GM18873 (cell line): ENCODE results near the gene ARL11.
"Not testable (repeated sequence)": the region's sequence is repeated elsewhere in the genome, so short reads cannot be mapped to it uniquely, and the experiment has no call there.

ENCODE experiments used
- ATAC-seq: cut with Tn5 transposase; IDR thresholded peaks from one replicate; pipeline ENCODE4 v1.9.1; 2021; ENCODE audit warnings: mild to moderate bottlenecking, moderate library complexity, moderate number of reproducible peaks; ENCODE audit not compliant: unreplicated experiment, low FRiP score

The ARL11 gene

DNA sequence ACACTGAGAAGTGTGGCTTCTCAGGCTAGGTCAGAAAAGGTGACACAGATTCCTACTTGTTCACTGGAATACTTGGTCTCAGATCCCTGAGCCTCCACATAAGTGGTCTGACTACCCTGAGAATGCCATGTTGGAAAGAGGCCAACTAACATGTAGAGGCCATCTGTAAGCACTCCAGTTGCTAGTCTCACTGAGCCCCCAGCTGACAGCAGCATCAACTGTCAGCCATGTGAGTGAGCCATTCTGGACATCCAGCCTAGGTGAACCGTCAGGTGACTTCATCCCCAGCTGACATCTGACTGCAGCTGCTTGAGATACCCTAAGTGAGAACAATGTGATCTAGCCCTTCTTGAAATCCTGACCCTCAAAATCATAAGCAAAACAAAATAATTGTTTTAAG, 18.1 kb upstream of the ARL11 start:
- ATAC-seq, result no peak

DNA sequence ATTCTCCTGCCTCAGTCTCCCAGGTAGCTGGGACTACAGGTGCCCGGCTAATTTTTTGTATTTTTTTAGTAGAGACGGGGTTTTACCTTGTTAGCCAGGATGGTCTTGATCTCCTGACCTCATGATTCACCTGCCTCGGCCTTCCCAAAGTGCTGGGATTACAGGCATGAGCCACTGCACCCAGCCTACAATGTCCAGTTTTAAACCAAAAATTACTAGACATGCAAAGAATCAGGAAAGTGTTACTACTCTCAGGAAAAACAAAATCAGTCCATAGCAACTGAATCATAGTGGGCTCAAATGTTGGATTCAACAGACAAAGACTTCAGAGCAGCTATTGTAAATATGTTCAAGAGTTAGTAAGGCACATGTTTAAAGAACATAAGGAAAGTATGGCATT, 16.3 kb upstream of the ARL11 start:
- not testable (repeated sequence) for ATAC-seq

DNA sequence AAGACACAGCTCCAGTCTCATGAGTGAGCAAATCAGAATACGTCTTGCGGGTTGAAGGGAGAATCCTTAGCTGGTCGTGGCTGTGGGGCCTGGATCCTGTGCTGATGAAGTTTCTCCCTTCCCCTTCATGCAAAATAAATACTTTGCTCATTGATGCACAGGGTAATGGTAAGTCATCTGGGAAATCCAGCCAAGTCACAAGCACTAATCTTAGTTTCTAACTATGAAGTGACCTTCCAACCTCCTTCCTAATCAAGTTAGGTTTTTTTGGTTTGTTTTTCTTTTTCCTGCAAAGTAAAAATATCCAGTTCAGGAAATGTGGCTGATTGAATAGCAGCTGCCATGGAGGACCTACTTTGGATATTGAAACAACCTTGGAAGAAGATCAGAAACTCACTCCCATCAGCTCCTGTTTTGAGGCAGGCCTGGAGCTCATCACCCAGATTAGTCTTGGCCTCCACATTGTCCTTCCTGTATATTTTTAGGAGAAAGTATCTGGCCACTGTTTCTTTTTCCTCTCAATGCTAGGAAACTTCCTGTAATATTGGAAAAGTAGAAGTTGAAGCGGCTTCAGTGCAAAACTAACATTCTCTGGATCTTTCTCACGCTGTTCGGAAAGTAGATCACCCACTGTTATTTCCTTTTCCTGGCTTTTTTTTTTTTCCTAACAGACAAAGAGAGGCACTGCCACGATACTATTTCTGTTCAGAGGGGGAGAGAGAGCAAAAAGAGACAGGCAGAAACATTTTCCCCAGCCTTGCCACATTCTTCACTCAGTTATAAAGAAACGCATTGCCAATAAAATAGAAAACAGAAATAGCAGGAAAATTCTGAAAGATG, 12.3 kb upstream of the ARL11 start:
- no peak for ATAC-seq

DNA sequence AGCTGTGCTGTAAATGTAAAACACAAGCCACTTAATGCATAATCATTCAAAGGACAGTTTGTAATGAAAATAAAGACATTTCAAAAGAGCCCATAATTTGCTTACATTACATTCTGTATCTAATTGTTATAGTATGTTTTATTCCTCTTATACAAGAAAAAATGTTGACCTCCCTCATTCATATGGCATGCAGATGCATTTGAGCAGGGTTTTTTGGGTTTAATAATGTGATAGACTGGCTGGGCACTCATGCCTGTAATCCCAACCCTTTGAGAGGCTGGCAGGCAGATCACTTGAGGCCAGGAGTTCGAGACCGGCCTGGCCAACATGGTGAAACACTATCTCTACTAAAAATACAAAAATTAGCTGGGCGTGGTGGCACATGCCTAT, 11.6 kb upstream of the ARL11 start:
- no peak for ATAC-seq

DNA sequence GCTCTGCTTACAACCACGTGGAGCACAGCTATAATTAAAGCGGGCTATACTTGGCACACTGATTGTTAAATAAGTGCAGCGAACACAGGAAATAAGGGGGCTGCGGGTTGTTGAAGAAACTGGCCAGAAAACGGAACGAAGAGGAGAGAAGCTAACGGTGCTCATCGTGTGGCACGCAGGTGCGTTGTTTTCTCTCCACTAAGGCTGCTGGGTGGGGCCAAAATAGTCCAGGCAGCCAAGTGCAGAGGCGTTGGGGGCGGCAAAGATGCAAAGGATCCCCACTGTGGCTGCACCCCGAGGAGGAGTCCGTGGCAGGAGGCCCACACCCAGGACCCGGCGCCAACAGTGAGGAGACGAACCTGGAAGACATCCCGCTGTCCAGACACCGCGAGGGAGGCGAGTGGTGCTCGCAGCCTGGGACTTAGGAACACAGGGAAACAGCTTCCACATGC, 8.1 kb upstream of the ARL11 start:
- no peak for ATAC-seq

DNA sequence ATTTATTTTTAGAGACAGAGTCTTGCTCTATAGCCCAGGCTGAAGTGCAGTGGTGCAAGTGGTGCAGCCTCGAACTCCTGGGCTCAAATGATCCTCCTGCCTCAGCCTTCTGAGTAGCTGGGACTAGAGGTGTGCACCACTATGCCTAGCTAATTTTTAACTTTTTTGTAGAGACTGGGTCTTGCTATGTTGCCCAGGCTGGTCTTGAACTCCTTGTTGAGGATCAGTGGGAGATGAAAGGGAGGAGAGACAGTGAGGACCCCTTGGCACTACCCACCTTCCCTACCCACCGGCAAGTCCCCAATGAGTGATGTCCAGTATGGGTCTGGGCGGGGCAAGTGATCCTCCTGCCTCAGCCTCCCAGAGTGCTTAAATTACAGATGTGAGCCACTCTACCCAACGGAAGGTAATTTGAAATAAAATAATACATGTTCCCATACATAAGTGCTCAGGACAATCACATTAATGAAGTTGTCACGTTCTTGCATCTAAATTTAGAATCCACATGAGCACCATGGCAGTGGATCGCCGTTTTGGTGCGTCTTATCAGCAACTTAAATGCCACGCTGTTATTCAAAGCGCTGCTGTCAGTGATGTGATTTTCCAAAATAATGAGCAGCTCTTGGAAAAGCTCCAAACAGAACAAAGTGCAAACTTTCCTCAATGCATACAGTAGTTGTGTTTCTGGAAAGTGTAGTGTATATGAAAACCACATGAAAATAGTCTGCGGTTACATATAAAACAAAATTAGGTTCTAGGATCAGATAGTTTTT, 5.9 kb upstream of the ARL11 start:
- ATAC-seq, result no peak

DNA sequence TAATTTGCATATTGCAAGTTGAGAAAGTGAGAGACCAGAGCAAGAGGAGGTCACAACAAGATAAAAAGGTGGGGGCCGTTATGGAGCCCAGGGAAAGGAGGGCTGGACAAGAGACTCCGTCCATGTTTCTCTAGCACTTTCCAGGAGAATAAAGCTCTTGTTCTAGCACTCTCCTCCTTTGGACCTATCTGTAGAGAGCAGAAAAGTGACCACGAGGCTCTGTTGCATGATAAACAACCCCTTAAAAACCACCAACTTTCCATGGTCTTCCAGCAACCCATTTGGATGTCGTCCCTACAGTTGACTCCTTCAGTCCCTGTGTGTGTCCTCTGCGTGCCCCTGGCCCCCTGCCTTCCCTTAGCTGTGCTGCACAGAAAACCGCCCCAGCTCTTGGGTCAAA, 4.1 kb upstream of the ARL11 start:
- no peak for ATAC-seq

DNA sequence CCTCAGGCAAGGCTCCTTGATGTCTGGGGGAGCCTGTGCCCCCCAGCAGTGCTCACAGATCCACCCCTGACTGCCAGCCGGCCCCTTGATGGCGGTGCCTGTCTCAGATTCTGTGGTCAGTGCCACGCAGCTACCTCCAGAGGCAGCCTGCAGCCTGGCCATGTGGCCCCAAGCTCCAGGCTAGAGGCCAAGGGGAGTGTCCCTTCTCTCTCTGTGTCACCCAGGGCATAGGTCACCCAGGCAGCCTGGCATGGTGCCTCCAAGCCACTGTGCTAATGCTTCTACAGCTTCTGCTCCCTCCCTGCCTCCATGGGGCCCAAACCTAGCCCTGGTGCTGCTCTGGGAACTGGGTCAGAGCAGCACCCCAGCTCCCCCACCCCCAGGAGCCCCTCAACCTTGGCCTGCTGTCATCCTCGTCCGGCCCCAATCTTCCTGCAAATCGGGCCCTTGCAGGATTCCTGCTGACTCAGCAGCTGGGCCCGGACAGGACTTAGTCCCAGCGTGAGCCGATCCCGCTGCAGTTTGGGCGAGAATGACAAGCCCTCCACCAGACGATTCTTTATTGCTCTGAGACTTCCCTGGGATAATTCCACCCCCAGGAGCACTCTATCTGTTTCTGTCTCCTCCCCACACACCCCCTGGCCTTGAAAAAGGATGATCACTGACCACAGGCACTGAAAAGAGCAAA, 2.8 kb upstream of the ARL11 start:
- no peak for ATAC-seq

DNA sequence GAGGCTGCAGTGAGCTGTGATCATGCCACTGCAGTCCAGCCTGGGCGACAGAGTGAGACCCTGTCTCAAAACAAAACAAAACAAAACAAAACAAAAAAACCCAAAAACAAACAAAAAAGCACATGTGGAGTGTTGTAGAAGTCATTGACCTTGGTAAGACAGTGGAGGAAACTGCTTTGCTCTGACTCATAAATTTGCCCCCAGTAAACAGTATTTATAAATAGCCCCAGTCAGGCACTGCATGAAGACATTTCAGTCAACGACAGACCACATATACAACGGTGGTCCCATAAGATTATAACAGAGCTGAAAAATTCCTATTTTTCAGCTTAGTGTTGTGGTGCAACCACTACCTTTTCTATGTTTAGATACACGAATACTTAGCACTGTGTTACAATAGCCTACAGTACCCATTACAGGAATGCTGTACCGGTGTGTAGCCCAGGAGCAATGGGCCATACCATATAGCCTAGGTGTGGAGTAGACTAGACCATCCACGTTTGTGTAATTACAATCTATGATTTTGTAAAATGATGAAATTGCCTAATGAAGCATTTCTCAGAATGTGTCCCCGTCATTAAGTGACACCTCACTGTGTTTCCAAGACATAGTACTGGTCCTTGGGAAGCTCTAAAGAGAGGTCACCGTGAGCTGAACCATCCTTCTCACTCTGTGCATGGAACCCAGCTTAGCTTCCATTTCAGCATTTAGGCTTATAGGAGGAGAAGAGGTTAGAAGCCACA, 1.1 kb downstream of the ARL11 start:
- ATAC-seq, result no peak

DNA sequence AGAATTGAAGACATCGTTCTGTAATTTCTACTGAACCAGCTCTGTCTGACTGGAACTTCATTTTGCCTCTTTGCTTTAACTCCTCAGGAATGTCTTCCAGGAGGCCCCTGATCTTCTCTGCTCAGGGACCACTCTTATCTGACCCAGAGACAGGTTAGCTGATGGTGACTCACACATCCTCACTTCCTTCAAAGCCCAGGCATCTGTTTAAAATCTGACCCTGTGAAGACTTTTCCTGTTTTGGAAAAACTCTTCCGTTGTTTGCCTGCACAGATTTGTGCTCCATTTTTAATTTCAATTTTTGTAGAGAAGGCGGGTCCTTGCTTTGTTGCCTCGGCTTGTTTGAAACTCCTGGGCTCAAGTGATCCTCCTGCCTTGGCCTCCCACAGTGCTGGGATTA, 1.6 kb downstream of the ARL11 start:
- ATAC-seq, result no peak

DNA sequence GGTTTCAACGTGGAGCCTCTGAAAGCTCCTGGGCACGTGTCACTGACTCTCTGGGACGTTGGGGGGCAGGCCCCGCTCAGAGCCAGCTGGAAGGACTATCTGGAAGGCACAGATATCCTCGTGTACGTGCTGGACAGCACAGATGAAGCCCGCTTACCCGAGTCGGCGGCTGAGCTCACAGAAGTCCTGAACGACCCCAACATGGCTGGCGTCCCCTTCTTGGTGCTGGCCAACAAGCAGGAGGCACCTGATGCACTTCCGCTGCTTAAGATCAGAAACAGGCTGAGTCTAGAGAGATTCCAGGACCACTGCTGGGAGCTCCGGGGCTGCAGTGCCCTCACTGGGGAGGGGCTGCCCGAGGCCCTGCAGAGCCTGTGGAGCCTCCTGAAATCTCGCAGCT, 2.3 kb downstream of the ARL11 start:
- no peak for ATAC-seq

DNA sequence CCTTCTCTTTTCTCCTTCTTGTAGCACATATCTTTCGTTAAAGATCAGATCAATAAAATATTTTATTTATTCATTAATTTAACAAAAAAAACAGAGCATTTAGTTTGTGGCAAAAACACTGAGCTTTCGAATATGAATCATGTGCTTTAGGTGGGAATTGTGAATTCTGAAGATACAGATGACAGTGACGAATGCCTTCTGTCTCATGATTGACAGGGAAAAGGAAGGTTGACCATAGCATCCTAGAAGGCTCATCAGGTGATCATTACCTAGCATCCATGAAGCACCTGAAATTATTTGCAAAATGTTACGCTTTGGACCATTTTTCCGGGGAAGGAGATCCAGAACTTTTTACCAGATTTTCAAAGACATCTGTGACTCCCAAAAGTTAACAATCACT, 3.8 kb downstream of the ARL11 start:
- no peak for ATAC-seq

DNA sequence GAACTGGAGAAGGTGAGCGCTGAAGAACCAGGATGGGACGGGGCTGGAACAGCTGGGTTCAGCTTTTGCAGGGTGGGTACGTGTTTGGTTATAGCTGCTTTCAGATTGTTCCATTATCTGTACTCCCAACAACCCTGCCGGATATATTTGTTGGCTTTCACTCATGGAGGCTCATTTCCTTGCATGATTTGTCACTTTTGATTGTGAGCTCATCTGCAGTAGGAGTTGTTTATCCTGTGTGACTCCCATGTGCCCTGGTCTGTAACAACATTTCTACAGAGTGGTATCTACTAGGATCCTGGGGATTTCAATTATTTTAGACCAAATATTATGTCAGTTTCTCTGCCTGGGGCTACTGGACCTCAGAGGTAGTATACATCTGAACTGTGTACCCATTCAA, 5.4 kb downstream of the ARL11 start:
- ATAC-seq, result no peak

DNA sequence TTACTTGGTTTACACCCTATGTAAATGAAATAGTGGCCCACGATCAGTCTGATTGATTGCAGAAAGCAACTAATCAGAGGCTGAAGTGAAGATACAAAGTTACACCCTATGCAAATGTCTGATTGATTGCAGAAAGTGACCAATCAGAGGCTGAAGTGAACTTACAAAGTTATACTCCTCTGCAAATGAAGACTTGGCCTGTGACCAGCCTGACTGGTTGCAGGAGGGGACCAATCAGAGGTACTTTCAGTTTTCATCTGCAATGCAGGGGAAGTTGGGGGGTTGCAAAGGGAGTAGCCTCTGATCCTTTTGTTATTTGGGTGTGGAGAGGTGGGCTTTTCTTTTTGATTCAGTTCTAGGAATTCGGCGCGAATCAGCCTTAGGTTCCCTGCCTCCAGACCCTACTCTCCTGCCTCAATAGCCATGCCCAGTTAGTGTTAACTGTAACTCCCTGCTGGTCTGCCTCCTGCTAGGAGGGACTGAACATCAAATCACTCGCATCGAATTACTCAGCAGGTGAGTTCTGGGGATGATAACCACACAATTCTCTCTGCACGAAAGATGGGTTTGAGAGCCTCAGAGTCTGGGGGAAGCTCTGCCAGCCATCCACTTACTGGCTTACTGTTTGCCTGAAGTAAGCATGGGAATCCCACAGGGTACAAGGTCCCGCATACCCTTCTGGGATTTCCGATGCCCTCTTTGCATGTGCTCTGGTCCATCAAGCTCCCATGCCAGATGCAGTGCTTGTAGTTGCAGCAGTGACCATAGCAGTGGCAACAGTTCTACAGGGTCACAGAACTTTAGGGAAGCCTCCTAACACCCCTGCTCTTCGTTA, 7.5 kb downstream of the ARL11 start:
- no peak for ATAC-seq

DNA sequence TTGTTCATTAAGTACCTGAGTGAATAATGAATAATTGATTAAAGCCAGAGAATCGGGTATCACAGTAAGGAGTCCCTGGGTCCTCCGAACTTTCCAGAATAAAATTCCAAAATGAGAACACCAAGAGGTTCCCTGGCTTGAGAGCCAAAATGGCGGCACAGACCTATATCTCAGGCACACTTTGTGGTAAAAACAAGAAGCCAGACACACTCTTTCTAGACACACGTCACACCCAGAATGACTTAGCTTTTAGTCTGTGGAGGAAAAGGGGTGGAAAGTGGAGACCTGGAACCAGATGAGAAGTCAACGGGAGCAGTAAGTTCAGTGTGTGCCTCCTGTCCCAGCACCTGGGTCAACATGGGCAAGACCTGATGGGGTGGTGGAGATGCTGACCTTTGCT, 8.4 kb downstream of the ARL11 start:
- ATAC-seq, result no peak

DNA sequence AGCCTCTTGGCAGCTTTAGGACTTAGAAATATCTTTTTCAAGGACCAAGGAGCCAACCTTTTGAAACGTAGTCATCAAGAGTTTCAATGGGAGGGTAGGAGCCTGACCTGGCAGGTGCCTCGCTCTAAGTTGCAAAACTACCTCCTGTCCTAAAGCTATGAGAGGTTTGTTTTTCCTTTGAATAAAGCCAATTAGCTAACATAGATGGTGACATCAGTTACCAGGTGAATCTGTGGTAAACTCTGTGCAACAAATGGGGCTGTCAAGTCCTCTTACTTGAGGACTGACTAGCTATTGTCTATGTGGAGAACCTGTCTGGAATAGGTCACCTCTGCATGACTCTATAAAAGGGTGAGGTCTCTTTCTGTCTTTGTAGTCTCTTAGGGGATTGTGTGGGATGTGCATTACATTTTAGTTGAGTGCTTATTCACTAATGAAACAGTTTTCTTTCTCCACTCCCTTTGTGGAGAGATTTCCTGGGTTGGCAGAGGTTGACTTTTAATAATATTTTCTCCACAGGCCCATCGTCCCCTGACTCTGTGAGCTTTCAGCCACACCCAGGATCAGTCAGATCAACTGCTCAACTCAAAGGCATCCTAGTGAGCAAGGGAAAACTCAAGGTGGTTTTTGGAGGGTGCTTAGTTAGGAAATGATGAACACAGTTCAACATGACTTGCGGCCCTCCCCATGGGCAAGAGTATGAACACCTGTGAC, 9.9 kb downstream of the ARL11 start:
- ATAC-seq, result no peak

DNA sequence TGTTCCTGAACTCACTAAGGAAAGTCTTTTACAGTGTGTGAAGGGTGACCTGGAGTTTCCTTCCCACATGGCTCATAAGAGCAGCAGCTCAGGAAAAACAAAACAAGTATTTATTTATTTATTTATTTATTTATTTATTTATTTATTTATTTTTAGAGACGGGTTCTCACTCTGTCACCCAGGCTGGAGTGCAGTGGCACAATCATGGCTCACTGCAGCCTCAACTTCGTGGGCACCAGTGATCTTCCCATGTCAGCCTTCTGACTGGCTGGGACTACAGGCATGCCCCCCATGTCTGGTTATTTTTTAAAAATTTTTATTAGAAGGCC, 10.4 kb downstream of the ARL11 start:
- ATAC-seq, result no peak

DNA sequence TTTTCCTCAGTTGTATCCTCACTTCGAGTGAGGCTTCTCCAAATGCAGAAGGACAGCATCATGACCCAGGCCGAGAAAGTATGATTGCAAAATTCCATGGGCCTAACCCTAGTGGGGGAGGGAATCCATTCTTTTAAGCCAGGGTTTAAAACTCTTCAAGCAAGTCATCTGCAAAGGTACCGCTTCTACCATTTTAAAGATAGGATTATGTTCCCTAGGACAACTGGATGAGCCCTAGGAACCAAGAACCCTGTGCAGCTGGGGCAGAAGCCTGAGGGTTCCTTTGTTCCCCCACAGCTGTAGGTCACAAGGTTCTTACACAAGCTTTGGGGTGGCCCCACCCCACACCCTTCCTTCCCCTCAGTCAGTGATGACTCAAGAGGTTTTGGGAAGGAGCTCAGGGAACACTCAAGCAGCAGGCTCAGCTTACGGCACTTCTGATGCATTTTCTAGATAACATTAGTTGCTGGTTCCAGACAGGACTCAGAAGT, 13.5 kb downstream of the ARL11 start:
- no peak for ATAC-seq

DNA sequence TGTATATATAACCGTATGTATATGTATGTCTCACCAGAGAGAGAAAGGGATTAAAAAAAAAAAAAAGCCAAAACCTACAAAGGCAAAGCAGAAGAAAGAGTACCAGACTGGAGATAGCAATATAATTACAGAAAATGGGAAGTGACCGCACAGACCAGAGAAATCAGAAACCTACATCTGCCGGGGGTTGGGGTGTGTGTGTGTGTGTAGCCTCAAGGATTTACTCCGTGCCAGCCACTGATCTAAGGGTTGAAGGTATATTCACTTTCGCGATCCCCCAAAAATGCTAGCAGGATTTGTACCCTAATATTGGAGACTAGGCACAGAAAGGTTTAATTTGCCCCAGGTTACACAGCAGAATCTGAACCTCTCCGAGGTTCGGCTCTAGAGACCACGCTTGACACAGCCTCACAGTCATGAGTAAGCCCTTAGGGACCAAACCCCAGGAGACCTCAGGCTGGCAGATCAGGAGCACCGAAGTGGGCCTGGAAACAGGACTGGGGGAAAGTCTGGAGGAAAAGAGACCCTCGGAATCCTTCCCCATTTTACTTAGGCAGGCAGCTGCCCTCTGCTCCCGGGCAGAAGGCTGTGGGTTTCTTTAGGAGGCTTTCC, 14.8 kb downstream of the ARL11 start:
- ATAC-seq, result no peak
